GM19397 (cell line): ENCODE results near the gene SORCS2.

Experiments used
- ATAC-seq: cut with Tn5 transposase; IDR thresholded peaks from one replicate; pipeline ENCODE4 v1.9.1; 2021; ENCODE audit warnings: mild to moderate bottlenecking, moderate library complexity; ENCODE audit not compliant: unreplicated experiment

Gene SORCS2

GRCh38 chr4:7261087-7261486, 68.7 kb downstream of the SORCS2 start:
- ATAC-seq: no peak

GRCh38 chr4:7261536-7261935, 69.2 kb downstream of the SORCS2 start:
- ATAC-seq: no peak

- ATAC-seq: no peak
Measured at GRCh38 chr4:7262134-7262533, 69.8 kb downstream of the SORCS2 start.

- no peak for ATAC-seq
Measured at GRCh38 chr4:7263166-7263565, 70.8 kb downstream of the SORCS2 start.

- no peak for ATAC-seq
Measured at GRCh38 chr4:7264694-7265093, 72.4 kb downstream of the SORCS2 start.

- ATAC-seq: no peak
Measured at GRCh38 chr4:7266525-7267292, 74.4 kb downstream of the SORCS2 start.

GRCh38 chr4:7267829-7268228, 75.5 kb downstream of the SORCS2 start:
- ATAC-seq: no peak

- ATAC-seq: no peak
Measured at GRCh38 chr4:7268941-7269340, 76.6 kb downstream of the SORCS2 start.

GRCh38 chr4:7270121-7270520, 77.8 kb downstream of the SORCS2 start:
- no peak for ATAC-seq

- ATAC-seq: no peak
Measured at GRCh38 chr4:7272404-7272803, 80.1 kb downstream of the SORCS2 start.

- no peak for ATAC-seq
Measured at GRCh38 chr4:7273738-7274297, 81.5 kb downstream of the SORCS2 start.

- ATAC-seq: no peak
Measured at GRCh38 chr4:7275067-7275466, 82.7 kb downstream of the SORCS2 start.

- ATAC-seq: no peak
Measured at GRCh38 chr4:7275490-7276154, 83.3 kb downstream of the SORCS2 start.

GRCh38 chr4:7276515-7276914, 84.2 kb downstream of the SORCS2 start:
- ATAC-seq: no peak

- no peak for ATAC-seq
Measured at GRCh38 chr4:7278071-7278765, 85.9 kb downstream of the SORCS2 start.

- ATAC-seq: no peak
Measured at GRCh38 chr4:7278981-7279380, 86.6 kb downstream of the SORCS2 start.

GRCh38 chr4:7279902-7280301, 87.6 kb downstream of the SORCS2 start:
- ATAC-seq: no peak

GRCh38 chr4:7280926-7281690, 88.8 kb downstream of the SORCS2 start:
- no peak for ATAC-seq

GRCh38 chr4:7281691-7282665, 89.6 kb downstream of the SORCS2 start:
- ATAC-seq: no peak
